ENCODE measurements around the gene KLK5. TPM values are rescaled to one million over a fixed set of nuclear protein-coding genes. Genes with fewer than 3 reads are reported as not detected.

Gene KLK5, protein sequence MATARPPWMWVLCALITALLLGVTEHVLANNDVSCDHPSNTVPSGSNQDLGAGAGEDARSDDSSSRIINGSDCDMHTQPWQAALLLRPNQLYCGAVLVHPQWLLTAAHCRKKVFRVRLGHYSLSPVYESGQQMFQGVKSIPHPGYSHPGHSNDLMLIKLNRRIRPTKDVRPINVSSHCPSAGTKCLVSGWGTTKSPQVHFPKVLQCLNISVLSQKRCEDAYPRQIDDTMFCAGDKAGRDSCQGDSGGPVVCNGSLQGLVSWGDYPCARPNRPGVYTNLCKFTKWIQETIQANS
- total RNA-seq (not detected), total RNA-seq (0 to 0.20 (median 0) reads per million in 172 experiments)
- polyA plus RNA-seq (2013, experiment 1 of 2) = not detected
- not detected for polyA plus RNA-seq (2013, experiment 2 of 2)

DNA sequence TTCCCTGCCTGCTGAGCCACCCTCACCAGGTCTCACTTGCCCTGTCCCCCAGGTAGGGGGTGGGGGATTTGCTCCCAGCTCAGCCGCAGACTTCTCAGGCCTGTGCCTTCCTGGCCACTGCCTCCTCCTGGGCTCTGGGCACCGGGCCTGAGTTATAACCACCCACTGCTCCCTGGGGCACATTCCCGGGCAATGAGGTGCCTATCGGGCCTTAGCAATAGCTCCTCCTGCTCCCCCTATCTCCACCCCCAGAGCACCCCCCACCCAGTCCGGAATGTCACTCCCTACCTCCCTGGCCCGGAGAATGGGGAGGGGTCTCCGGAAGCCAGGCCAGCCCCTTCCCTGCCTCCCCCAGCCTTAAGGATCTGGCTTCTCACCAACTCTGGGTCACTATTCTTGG is at the start of gene KLK5:
Gene KLK5, minus strand, starts transcription at position 129 of the 400 bp plus-strand sequence. CDS start 381 bp downstream, outside the sequence.
- Mint-ChIP-seq H3K4me3 (no peak within 1 kb of the TSS), H3K27ac (no peak within 1 kb of the TSS), H3K4me1 (ENCODE audit: low read depth) (no peaks in the 10 kb centered on the region), H3K36me3 (ENCODE audit: low read depth) (no peaks in the 10 kb centered on the region), H3K9me3 (no peaks in the 10 kb centered on the region), H3K27me3 (peaks cover 42% of the 10 kb centered on the region)
- ATAC-seq (ENCODE audit: poor library complexity) (no peak), DNase-seq (no peak)
- Histone ChIP-seq H3K27ac (ENCODE audit: low read depth in 1 of 2, low read length in 2 of 2) (no peak within 1 kb of the TSS), H3K36me3 (ENCODE audit: insufficient read depth, low read length) (no peaks in the 10 kb centered on the region), H3K4me1 (ENCODE audit: insufficient read depth, low read length) (no peaks in the 10 kb centered on the region), H3K4me3 (ENCODE audit: low read length) (no peak within 1 kb of the TSS), H3K9me3 (ENCODE audit: control insufficient read depth in 1 of 2, insufficient read depth in 1 of 2, low read length in 2 of 2) (peaks cover 0 to 13% of the 10 kb centered on the region in 2 experiments), H3K27me3 (ENCODE audit: control insufficient read depth in 1 of 2, insufficient read depth in 2 of 2, low read length in 2 of 2) (peaks cover 9 to 11% of the 10 kb centered on the region in 2 experiments)
- intact Hi-C loops (cut with DNase I, micrococcal nuclease) = no loop called here
- TF ChIP-seq CTCF (IDR thresholded peaks at IDR 0.05) = no peak
- ChIA-PET POLR2A (no interaction called here), CTCF (no interaction called here)

GRCh38 chr19:51002089-51002532 is 49.3 kb upstream of the KLK5 start:
- Histone ChIP-seq H3K36me3 (ENCODE audit: insufficient read depth, low read length) (no peaks in the 10 kb centered on the region), H3K27me3 (ENCODE audit: control insufficient read depth in 1 of 2, insufficient read depth in 2 of 2, low read length in 2 of 2) (peaks cover 27 to 30% of the 10 kb centered on the region in 2 experiments), H3K4me1 (ENCODE audit: insufficient read depth, low read length) (no peaks in the 10 kb centered on the region), H3K9me3 (ENCODE audit: control insufficient read depth in 1 of 2, insufficient read depth in 1 of 2, low read length in 2 of 2) (peaks cover 0 to 22% of the 10 kb centered on the region in 2 experiments), H3K27ac (ENCODE audit: low read depth in 1 of 2, low read length in 2 of 2) (no peak overlapping the region), H3K4me3 (ENCODE audit: low read length) (no peak overlapping the region)
- DNase-seq = no peak
- ChIA-PET CTCF (no interaction called here), POLR2A (no interaction called here)
- ATAC-seq (ENCODE audit: poor library complexity) = no peak
- no peak for TF ChIP-seq CTCF (IDR thresholded peaks at IDR 0.05)
- H3K27me3 Mint-ChIP-seq = peaks cover 71% of the 10 kb centered on the region
- no peak overlapping the region for H3K27ac Mint-ChIP-seq
- intact Hi-C loops (cut with DNase I, micrococcal nuclease) = no loop called here
- H3K9me3 Mint-ChIP-seq = no peaks in the 10 kb centered on the region
- H3K36me3 Mint-ChIP-seq (ENCODE audit: low read depth) = no peaks in the 10 kb centered on the region
- H3K4me3 Mint-ChIP-seq = no peak overlapping the region
- no peaks in the 10 kb centered on the region for H3K4me1 Mint-ChIP-seq (ENCODE audit: low read depth)

DNA sequence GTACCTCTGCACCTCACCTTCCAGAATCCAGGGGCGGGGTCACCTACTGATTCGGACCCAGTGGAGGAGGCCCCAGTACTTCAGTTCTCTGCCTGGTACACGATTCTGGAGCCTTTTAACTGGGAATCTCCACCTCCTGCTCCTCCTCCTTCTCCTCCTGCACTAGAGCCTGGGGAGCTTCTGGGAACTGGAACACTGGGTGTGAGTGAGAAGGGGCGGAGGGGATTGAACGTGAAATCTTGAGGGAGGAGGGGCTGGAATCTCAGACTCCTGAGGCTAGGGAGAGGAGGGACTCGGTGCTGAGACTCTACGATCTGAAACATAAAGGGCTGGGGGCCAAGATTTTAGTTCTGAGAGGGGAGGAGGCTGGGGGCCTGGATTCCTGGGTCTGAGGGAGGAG is 48.7 kb upstream of the KLK5 start, which contains the start of gene KLK8:
Gene KLK8, minus strand, starts transcription at position 90 of the 400 bp plus-strand sequence. CDS start 437 bp downstream, outside the sequence.
- no peak for TF ChIP-seq CTCF (IDR thresholded peaks at IDR 0.05)
- ChIA-PET POLR2A (no interaction called here), CTCF (no interaction called here)
- Histone ChIP-seq H3K4me3 (ENCODE audit: low read length) (no peak within 1 kb of the TSS), H3K9me3 (ENCODE audit: control insufficient read depth in 1 of 2, insufficient read depth in 1 of 2, low read length in 2 of 2) (peaks cover 0 to 22% of the 10 kb centered on the region in 2 experiments), H3K27ac (ENCODE audit: low read depth in 1 of 2, low read length in 2 of 2) (no peak within 1 kb of the TSS), H3K4me1 (ENCODE audit: insufficient read depth, low read length) (no peaks in the 10 kb centered on the region), H3K27me3 (ENCODE audit: control insufficient read depth in 1 of 2, insufficient read depth in 2 of 2, low read length in 2 of 2) (peaks cover 25 to 30% of the 10 kb centered on the region in 2 experiments), H3K36me3 (ENCODE audit: insufficient read depth, low read length) (no peaks in the 10 kb centered on the region)
- Mint-ChIP-seq H3K27ac (no peak within 1 kb of the TSS), H3K9me3 (no peaks in the 10 kb centered on the region), H3K4me3 (no peak within 1 kb of the TSS), H3K27me3 (peaks cover 67% of the 10 kb centered on the region), H3K36me3 (ENCODE audit: low read depth) (no peaks in the 10 kb centered on the region), H3K4me1 (ENCODE audit: low read depth) (no peaks in the 10 kb centered on the region)
- DNase-seq = no peak
- intact Hi-C loops (cut with DNase I, micrococcal nuclease) = no loop called here
- no peak for ATAC-seq (ENCODE audit: poor library complexity)

Data from CD4-positive, alpha-beta T cell (primary cell).